NCI-H2029 (cell line): ENCODE data around the gene FAU.

Experiments
- DNase-seq: peaks from one replicate; lab custom pipeline; 2025; lab: John Stamatoyannopoulos, UW

Gene FAU

DNA sequence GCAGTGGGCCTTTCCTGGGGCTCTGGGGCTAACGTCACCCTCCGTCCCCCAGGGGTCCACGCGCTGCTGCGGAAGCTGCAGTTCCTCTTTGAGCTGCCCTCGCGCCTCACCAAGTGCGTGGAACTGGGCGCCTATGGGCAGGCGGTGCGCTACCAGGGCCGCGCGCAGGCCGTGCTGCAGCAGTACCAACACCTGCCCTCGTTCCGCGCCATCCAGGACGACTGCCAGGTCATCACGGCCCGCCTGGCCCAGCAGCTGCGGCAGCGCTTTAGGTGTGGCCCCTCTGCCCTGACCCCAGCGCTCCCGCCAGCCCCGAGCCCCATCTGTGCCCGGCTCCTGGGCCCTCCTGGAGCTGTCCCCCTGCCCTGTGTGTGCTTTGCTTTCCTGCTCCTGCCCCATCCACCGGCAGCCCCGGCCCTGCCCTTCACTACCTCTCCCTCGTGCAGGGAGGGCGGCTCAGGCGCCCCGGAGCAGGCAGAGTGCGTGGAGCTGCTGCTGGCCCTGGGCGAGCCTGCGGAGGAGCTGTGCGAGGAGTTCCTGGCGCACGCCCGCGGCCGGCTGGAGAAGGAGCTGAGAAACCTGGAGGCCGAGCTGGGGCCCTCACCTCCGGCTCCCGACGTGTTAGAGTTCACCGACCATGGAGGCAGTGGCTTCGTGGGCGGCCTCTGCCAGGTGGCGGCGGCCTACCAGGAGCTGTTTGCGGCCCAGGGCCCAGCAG, 14.0 kb downstream of the FAU start:
- DNase-seq: no peak

DNA sequence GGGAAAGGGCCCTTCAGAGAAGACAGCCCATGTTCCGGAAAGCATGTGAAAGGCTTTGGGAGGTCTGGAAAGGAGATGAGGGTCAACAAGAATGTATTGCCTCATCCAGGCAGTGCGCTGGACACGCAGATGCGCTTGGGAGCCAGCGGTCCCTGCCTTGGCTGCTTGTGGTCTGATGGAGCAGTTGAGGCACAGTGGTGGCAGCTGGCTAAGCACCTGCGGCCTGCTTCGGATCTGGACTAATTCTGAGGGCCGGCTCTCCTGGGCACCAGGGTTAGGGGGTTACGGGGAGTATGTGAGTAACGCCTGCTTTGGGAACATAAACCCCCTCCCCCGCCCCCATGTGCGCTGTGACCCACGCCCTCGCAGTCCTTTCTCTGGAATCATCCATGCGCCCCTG, 14.9 kb downstream of the FAU start:
- no peak for DNase-seq

DNA sequence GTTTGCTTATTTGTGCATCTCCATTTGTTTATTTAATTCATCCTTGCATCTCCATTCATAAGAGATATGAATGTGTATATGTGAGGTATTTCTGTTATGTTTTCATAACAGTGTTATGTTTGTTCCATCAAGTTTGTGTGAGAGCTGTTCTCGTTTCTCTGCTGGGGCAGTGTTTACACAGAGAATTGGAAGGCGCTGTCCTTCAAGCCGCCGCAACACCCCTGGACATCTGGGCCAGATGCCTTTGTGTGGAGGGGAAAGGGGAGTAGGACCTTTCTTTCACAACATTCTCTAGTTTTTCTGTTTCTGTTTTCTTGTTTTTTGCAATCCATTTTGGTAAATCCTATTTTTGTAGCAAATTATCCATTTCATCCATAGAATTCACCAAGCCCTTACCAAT, 17.3 kb downstream of the FAU start:
- DNase-seq: no peak

DNA sequence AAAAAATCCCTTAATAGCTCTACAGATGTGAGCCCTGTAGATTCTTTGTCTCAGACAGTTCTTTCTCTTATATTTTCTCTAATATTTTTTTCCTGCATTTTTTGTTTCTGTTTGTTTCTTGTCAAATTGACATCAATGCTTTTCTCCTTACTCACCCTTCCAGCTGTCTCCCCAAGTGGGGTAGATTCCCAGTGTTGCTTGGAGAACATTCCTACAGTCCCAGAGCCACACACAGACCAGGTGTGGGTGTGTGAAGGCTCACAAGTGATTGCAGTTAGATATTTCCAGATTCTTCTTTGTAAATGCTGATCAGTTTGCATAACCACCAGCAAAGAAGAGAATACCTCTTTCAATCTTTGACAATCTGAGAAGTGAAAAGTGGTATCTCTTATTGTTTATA, 18.5 kb downstream of the FAU start:
- no peak for DNase-seq

DNA sequence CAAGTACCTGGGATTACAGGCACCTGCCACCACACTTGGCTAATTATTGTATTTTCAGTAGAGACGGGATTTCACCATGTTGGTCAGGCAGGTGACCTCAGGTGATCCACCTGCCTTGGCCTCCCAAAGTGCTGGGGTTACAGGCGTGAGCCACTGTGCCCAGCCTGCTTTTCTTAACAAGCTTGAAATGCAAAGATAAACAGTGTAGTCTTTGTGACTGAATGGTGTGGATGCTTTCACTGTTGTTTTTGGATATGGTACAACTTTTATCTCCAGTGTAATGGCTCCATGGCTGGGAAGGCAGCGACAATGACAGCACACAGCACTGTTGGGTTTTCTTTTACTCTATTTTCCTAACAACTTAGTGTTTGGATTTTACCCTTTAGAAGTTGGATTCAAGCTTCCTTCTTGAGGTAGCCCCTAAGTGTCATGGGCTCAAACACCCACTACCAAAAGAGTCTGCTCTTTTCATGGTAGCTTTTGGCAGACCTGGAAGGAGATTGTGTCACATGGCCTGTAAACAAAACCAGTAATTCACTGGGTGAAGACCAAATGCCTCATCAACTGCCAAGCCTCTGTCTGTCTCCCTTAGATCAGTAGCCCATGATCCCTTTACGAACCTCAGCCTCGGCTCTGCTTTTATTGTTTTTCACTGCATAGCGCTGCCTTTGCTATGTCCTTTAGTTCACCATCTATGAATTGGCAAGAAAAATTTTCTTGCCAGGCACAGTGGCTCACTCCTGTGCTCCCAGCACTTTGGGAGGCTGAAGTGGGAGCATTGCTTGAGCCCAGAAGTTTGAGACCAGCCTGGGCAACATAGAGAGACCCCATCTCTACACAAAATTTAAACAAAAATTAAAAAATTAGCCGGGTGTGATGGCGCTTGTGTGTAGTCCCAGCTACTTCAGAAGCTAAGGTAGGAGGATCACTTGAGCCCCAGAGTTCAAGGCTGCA, 19.5 kb downstream of the FAU start:
- DNase-seq: peak; percentile 85

DNA sequence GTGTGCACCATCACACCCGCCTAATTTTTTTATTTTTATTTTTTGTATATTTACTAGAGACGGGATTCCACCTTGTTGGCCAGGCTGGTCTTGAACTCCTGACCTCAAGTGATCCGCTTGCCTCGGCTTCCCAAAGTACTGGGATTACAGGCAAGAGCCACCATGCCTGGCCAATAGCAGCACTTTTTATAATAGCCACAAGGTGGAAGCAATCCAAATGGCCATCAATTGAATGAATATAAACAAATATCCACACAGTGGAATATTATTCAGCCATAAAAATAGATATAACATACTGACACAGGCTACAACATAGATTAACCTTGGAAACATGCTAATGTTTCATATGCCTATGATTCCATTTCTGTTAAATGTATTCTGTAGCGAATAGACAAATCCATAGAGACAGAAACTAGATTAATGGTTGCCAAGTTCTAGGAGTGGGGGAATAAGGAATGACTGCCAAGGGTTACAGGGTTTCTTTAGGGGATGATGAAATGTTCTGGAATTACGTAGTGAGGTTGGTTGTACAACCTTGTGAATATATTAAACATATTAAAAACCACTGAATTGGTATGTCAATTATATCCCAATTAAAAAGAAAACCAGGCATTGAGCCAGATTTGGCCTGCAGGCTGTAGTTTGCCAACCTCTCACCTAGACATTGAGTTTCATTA, 21.1 kb downstream of the FAU start:
- DNase-seq: peak; percentile 56

DNA sequence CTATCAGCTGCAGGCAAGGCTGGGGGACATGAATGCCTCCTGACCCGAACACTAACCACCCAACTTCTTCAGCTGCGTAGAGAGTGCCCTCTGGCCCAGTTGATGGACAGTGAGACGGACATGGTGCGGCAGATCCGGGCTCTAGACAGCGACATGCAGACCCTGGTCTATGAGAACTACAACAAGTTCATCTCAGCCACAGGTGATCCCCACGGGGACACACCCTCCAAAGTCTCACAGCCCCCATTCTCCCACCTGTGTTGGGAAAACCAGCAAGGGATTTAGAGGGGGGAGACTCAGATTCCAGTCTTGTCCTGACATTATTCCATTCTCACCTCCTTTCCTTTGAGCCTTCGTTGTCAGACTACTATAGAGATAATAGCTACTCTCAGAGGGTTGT, 25.0 kb downstream of the FAU start:
- no peak for DNase-seq

DNA sequence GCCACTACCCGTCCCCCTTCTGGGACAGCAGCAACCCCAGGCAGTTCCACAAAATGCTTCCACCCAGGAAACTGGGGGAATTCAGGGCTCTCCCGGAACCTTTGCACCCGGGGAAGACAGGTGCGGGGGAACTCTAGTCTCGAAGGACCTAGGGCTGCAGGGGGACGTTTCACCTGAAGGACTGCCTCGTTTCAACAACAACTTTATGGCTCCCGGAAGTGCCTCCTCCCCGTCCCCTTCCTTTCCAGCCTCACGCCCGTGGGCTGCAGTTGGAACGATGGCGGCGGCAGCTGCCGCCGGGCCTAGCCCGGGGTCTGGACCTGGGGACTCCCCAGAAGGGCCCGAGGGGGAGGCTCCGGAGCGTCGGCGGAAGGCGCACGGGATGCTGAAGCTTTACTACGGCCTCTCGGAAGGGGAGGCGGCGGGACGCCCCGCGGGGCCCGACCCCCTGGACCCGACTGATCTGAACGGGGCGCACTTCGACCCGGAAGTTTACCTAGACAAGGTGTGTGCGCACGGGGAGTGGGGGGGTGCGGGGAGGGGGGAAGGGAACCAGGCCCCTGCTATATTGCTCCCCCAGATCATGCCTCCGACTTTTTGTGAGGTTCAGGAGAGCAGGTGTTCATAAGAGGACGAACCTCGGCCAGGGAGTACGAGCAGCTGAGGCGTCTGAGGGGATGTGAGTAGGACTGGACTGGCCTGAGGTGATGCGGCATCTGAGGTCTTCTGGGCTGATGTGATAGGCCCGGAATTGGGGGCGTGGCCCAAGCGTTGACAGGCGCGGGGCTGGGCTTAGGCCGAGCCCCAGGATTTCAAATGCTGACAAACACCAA, 25.7 kb downstream of the FAU start, which contains the start of gene VPS51:
Gene VPS51, plus strand, starts transcription at position 241 of the 833 bp plus-strand sequence. Its CDS starts 37 bp downstream, at position 278.
- peak; percentile 86 for DNase-seq

DNA sequence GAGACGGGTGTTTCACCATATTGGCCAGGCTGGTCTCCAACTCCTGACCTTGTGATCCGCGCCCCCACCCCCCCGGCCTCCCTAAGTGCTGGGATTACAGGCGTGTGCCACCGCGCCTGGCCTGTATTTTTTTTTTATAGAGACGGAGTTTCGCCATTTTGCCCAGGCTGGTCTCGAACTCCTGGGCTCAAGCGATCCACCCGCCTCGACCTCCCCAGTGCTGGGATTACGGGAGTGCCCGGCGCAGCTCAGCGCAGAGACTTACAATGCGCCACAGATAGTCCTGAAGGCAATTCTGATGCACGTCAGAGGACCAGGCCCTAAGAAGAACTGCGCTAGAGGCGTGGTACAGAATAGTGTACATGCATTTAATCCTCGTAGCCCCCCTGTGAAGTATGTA, 26.5 kb downstream of the FAU start:
- no peak for DNase-seq

DNA sequence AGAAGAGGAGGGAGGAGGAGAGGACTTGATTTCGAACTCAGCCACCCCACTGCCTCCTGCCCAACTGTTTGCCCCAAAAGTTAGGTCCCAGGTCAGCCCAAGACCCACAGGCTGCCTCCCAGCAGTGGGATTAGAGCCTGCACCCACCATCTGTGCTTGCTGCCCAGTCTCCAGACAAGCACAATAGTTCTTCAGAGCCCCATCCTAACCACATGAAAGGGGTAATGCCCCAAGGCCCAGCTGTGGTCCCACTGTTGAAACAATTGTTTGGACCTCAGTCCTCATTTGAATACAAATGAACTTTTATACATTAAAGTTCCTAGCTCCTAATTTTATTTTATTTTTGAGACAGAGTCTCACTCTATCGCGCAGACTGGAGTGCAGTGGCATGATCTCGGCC, 31.3 kb downstream of the FAU start:
- DNase-seq: no peak

DNA sequence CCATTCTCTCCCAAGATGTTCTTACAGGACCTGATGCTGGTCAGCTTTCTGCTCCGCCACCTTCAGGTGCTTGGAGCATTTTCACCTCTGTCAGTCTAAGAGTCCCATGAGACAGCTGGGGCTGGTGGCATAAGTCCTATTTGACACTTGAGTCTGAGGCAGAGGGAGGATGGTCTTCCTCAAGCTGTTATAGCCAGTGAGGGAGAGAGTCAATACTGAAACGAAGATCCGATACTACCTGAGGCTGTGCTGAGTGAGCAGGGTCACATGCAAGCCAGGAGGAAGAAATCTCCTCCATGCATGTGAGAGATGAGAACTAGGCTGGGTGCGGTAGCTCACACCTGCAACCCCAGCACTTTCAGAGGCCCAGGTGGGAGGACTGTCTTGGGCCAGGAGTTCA, 32.3 kb downstream of the FAU start:
- DNase-seq: no peak

DNA sequence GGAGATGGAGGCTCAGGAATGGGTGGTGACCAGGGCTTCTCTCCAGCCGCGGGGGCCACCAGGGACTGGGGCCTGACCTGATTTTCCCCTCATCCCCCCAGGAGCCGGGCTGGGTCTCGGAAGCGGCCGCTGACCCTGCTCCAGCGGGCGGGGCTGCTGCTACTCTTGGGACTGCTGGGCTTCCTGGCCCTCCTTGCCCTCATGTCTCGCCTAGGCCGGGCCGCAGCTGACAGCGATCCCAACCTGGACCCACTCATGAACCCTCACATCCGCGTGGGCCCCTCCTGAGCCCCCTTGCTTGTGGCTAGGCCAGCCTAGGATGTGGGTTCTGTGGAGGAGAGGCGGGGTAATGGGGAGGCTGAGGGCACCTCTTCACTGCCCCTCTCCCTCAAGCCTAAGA, 34.1 kb downstream of the FAU start:
- no peak for DNase-seq

DNA sequence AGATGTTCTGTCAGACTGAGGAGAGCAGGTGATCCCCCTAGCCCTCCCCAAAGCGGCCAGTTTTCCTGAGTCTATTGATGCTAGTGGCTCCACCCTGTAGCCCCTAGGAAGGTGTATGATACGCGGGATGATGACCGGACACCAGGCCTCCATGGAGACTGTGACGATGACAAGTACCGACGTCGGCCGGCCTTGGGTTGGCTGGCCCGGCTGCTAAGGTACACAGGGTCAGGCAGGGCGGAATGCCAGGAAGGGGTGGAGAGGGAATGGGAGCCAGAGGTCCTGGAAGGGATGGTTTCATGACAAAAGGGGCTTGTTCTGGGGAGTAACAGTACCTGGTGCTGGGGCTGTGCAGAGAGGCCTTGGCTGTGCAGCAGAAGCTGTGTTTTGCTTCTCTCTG, 34.7 kb downstream of the FAU start:
- no peak for DNase-seq

DNA sequence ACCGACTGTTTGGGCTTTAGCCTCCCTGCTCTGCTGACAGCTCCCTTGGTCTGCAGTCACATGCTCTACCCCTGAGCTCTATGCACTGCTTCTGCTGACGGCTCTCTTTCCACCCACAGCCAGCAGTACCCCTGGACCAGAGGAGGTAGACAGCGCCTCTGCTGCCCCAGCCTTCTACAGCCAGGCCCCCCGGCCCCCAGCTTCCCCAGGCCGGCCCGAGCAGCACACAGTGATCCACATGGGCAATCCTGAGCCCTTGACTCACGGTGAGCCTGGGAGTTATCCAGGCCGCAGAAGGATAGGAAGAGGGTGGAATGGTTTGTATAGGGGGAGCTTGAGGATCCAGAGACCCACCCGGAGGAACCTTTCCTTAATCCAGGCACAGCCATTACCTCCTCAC, 35.1 kb downstream of the FAU start:
- DNase-seq: no peak

DNA sequence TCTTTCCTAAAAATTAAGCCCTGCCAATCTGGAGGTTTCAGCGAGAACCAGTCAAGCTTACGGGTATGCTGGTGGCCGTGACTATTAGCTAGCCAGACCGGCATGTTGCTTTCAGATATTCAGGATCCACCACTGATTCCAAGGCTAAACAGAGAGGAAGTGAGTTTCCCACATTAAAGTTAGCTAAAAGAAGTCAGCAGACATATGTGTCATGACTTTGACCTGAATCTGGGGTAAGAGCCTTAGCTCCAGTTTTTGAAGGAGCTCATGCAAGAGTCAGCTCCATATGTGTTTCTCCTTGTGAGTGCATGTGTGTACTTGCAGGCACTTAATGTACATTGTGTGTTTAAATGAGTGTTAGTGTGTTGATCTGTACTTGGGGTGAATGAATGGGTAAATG, 36.5 kb downstream of the FAU start:
- DNase-seq: no peak

DNA sequence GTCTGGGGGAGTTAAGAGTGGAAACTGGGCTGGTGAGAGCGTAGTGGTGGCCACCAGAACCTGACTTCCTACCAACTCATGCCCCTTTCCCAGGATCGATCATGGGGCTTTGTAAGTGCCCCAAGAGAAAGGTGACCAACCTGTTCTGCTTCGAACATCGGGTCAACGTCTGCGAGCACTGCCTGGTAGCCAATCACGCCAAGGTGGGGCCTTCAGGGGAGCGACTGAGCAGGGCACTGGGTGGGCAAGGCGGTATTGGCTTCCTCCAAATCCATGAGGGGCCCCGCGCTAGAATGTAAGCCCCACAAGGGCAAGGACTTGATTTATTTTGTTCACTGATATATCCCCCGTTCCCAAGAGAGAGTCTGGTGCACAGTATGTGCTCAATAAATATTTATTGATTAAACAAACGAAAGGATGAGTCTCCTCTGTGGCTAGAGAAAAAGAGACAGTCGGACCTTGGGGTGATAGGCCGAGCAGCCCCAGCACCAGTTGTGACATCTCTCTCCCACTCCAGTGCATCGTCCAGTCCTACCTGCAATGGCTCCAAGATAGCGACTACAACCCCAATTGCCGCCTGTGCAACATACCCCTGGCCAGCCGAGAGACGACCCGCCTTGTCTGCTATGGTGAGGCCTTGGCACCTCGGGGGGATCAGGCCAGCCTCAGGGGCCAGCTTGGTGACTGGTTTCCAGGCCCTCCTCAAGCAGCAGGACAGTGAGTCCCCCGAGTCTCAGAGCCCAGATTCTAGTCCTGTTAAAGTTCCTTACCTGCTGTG, 37.1 kb downstream of the FAU start:
- no peak for DNase-seq

DNA sequence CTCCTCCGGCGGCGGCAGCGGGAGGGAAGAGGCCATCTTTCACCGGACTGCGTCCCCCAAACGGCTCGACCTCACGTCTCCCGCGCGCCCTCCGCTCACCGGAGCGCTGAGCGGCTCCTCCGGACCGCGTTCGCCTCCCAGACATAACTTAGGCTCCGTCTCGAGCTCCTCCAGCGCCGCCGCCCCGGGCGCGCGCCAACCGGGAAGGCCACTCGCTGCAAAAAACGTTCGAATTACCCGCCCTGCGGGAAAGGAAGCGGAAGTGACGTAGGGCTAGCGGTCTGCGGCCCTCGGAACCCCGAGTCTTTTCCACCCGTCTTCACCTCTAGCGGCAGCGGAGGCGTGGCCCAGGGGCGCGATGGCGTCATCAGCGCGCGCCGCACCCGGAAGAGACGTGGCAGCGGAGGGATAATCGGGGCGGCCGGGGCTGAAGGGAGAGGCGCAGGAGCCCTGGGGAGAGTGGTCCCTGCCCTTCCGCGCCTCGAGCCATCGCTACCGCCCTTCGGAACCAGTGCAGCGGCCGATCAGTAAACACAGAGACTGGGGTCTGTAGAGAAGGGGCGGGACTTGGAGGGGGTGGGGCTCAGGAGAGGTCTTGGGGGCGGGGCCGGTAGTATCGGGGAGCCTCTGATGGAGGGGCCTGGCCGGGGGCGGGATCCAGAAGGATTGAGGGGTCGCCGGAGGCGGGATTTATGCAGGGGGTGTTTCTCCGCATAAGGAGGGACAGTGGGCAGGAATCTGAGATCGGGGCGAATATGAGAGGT, 37.9 kb downstream of the FAU start, which contains the start of the genes CDCA5 and ZFPL1:
Gene CDCA5, minus strand, starts transcription at position 207 of the 764 bp plus-strand sequence. Its CDS starts 62 bp downstream, at position 145.
Gene ZFPL1, plus strand, starts transcription at position 389 of the 764 bp plus-strand sequence. CDS start 477 bp downstream, outside the sequence.
- peak; percentile 91 for DNase-seq

DNA sequence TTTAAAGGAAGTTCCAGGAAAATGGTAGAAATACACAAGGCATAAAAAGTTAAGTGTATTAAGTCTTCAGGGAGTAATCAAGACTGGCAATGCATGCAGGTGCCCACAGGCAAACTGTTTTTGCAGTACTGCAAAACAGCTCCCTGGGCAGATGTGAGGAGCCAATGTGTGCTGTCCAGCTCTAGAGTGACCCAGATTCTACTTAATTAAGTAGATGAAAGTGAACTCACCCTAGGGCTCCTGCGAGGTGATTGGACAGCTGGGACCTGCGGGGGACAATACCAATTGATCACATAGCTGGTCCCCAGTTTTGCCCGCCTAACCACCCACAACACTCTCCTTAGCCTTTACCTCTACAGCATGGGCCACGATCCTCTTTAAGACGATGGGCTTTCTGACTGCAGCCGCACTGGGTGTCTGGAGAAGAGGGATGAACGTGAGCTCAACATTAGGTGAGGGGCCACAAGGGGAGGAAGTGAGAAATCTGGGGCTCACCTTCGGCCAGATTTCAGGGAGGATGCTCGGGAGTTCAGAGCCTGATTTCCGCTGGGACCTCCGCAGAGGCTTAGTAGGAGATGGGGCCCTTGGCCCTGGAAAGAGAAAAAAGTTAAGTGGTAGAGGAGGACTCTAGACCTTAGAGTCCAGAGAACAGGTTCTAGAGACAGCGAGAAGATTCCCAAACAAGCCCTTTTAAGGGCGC, 38.6 kb downstream of the FAU start:
- no peak for DNase-seq

DNA sequence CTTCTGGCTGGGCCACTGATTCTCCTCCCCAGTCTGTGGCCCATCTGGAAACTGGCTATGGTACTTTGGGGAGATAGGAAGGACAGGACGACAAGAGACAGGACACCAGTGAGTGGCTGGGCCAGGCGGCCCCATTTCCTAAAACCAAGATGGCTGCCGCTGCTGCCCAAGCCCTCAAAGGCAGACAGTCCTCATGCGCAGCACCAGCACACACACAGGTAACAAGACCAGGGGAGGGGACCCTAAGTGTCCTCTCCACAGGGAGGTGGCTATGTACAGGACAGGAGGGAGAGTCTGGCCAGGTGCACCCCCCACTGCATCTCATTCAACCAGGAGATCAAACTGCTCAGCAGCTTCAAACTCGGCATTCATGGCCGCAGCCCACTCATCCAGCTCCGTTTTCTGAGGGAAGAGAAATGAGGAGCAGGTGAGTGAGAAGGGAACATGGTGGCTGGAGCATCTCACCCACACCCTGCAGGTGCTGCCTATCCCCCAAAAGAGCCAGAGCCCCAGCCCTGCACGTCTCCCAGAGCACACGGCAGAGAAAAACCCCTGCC, 43.1 kb downstream of the FAU start:
- DNase-seq: no peak
